GM21367 (cell line): ENCODE data around the gene EXTL2.
"Not testable (repeated sequence)": the region's sequence is repeated elsewhere in the genome, so short reads cannot be mapped to it uniquely, and the experiment has no call there.

Source experiments
- ATAC-seq: cut with Tn5 transposase; IDR thresholded peaks from one replicate; pipeline ENCODE4 v1.9.1; 2021; ENCODE audit not compliant: unreplicated experiment

The EXTL2 gene

GRCh38 chr1:100861379-100861778, 33.3 kb downstream of the EXTL2 start:
- no peak for ATAC-seq

DNA sequence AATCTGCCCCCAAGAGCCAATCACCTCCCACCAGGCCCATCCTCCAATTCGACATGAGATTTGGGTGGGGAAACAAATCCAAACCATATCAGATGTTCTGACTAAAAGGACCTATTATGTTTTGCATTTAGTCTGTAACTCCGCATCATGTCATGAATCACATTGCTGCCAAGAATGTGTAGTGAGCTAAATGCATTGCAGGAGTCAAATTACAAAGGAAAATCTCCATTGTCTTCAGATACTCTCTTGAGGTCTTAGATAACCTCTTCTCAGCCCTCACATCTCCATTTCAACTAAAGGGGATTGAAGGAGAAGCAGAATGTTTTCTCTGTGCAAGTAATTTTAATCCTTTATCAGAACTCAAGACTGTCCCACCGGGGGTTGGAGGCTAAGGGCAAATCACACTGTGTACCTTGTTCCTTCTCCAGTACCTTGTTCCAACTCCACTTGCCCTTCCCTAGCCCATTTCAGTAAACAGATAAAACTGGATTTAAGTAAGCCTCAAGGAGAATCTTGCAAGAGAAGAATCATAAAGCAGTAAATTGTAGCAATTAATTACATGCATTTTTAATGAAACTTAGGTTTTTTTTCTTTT, 34.1 kb downstream of the EXTL2 start:
- no peak for ATAC-seq

DNA sequence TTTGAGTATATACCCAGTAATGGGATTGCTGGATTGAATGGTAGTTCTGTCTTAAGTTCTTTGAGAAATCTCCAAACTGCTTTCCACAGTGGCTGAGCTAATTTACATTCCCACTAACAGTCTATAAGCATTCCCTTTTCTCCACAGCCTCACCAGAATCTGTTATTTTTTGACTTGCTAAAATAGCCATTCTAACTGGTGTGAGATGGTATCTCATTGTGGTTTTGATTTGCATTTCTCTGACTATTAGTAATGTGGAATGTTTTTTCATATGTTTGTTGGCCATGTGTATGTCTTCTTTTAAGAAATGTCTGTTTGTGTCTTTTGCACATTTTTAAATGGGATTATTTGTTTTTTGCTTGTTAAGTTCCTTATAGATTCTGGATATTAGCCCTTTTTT, 39.5 kb downstream of the EXTL2 start:
- ATAC-seq = not testable (repeated sequence)

- ATAC-seq = no peak
Measured at GRCh38 chr1:100852976-100853375, 41.7 kb downstream of the EXTL2 start.

DNA sequence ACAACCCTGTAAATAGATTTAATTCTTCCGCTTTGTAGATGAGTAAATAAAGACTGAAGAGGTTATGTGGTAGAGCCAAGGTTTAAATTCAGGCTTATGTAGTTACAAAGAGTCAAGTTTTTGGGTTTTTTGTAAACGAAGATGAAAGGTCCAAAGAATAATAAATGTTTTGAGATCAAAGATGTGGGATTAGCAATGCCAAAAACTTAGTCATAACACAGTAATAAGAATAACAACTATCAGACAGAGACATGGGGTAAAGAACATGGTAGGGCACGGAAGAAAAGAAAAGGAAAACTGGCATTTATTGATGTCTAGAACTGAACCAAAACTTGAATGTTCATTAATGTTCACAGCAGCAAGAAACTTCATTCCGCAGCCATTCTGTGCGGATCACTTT, 42.9 kb downstream of the EXTL2 start:
- no peak for ATAC-seq

GRCh38 chr1:100847361-100848082, 47.1 kb downstream of the EXTL2 start:
- ATAC-seq = no peak

DNA sequence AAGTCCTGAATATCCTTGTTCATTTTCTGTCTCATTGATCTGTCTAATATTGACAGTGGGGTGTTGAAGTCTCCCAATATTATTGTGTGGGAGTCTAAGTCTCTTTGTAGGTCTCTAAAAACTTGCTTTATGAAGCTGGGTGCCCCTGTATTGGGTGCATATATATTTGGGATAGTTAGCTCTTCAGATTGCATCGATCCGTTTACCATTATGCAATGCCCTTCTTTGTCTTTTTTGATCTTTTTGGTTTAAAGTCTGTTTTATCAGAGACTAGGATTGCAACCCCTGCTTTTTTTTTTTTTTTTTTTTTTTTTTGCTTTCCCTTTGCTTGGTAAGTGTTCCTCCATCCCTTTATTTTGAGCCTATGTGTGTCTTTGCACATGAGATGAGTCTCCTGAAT, 51.5 kb downstream of the EXTL2 start:
- ATAC-seq = not testable (repeated sequence)

GRCh38 chr1:100835866-100836842, 58.5 kb downstream of the EXTL2 start:
- ATAC-seq = no peak

DNA sequence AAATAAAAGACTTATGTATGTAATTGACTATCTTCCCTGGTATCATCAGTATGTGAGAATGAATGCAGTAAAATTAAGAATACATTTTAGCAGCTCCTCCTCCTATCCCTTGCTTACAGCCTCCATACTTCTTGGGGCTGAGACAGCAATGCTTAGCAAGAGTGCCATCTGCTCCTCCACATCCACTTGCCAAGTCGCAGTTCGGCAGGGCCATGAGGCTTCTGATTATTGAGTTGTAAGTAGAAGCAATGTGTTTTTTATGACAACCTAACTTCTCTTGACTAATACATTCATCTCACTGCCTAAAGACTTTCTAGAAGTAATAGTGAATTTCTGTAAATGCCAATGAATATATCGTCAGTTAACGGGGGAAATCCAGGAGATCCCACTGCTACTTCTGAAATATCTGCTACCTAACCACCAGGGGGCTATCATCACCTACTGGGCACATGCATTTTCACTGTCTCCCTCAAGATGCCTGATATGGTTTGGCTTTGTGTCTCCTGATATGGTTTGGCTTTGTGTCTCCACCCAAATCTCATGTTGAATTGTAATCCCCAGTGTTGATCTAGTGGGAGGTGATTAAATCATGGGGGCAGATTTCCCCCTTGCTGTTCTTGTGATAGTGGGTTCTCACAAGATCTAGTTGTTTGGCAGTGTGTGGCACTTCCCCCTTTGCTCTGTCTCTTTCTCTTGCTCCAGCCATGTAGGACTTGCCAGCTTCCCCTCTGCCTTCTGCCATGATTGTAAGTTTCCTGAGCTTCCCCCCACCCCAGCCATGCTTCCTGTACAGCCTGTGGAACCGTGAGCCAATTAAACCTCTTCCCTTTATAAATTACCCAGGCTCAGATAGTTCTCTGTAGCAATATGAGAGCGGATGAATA, 59.6 kb downstream of the EXTL2 start:
- peak; percentile 77 for ATAC-seq

GRCh38 chr1:100832694-100833428, 61.8 kb downstream of the EXTL2 start:
- ATAC-seq = no peak

DNA sequence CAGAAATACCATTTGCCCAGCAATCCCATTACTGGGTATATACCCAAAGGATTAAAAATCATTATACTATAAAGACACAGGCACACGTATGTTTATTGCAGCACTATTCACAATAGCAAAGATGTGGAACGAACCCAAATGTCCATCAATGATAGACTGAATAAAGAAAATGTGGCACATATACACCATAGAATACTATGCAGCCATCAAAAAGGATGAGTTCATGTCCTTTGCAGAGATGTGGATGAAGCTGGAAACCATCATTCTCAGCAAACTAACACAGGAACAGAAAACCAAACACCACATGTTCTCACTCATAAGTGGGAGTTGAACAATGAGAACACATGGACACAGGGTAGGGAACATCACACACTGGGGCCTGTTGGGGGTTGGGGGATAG, 69.0 kb downstream of the EXTL2 start:
- not testable (repeated sequence) for ATAC-seq
